K562 (cell line): Measurements from ENCODE around the gene ZNF428. TPM values are rescaled to one million over a fixed set of nuclear protein-coding genes. Genes with fewer than 3 reads are reported as not detected.

Source experiments
- polyA plus RNA-seq, 8 experiments: library from polyadenylated mRNA; depleted of rRNA in 4 of 8; stranded (reverse) in 5 of 8; unstranded in 3 of 8; fragments of >200 nt; fragmentation: Nextera tagmentation in 2 of 8; fragmentation: Illumina TruSeq in 1 of 8; extraction: Ambion mirVana in 2 of 8; extraction: Trizol in 1 of 8; gene quantifications; 2 replicates each; pipeline versions ENCODE4 v1.2.1 to v1.2.3, GENCODE V29; 2011 to 2014; ENCODE audit warnings: inconsistent platforms in 1 of 8, missing spikeins in 1 of 8
- small RNA-seq: library from RNA; depleted of rRNA; stranded (forward); fragments of <200 nt; gene quantifications from one replicate; pipeline ENCODE3, GENCODE V24; 2014
- total RNA-seq, 7 experiments: library from RNA; depleted of rRNA in 6 of 7; stranded (reverse); fragments of >200 nt in 6 of 7; fragmentation: Illumina TruSeq in 2 of 7; extraction: Trizol in 2 of 7; gene quantifications; 2 replicates each; pipeline versions ENCODE4 v1.2.1 to v1.2.3, GENCODE V29; 2011 to 2021; ENCODE audit warnings: low replicate concordance in 1 of 7

ZNF428 gene
- total and polyA plus RNA-seq, 9 of the 15 experiments (the other 6 are each of a cell fraction or from before 2014, with no cell fraction given): 0.15 to 85.7 (median 15.9) TPM

Small RNAs within 50 kb of the gene (small RNA-seq; reads per million reads assigned to genes)
- not detected for gene RN7SL368P

Other genes starting within 250 kb of the ZNF428 start
Only the 7 nearest of the 17 such genes appear.
- 31.5 and 40.2 TPM in 2 replicates for gene XRCC1, start 44.1 kb downstream of the ZNF428 start, total RNA-seq (2014; rRNA removed)
- gene XRCC1, start 44.1 kb downstream of the ZNF428 start, total RNA-seq (2014; rRNA removed; fragmentation: Illumina TruSeq; extraction: Trizol): 10.4 and 13.7 TPM in 2 replicates
- 24.4 and 24.9 TPM in 2 replicates for gene XRCC1, start 44.1 kb downstream of the ZNF428 start, total RNA-seq (2015; rRNA removed; fragmentation: Illumina TruSeq; extraction: Trizol)
- 24.9 and 27.9 TPM in 2 replicates for gene XRCC1, start 44.1 kb downstream of the ZNF428 start, total RNA-seq (2021)
- gene XRCC1, start 44.1 kb downstream of the ZNF428 start, polyA plus RNA-seq (2011; rRNA removed): 21.8 and 23.3 TPM in 2 replicates
- gene XRCC1, start 44.1 kb downstream of the ZNF428 start, polyA plus RNA-seq (2014; fragmentation: Illumina TruSeq; extraction: Trizol): 36.9 and 37.0 TPM in 2 replicates
- 1 to 10 TPM; 1.5 to 5.2 TPM for gene XRCC1, start 44.1 kb downstream of the ZNF428 start, polyA plus RNA-seq (2014; fragmentation: Nextera tagmentation; extraction: Ambion mirVana)
- 33.8 and 34.9 TPM in 2 replicates for gene XRCC1, start 44.1 kb downstream of the ZNF428 start, polyA plus RNA-seq (2014; rRNA removed)
- 1.1 TPM in 2 replicates for gene PINLYP, start 43.8 kb downstream of the ZNF428 start, total RNA-seq (2014; rRNA removed)
- 1.1 and 1.7 TPM in 2 replicates for gene PINLYP, start 43.8 kb downstream of the ZNF428 start, total RNA-seq (2014; rRNA removed; fragmentation: Illumina TruSeq; extraction: Trizol)
- 2.2 and 2.7 TPM in 2 replicates for gene PINLYP, start 43.8 kb downstream of the ZNF428 start, total RNA-seq (2015; rRNA removed; fragmentation: Illumina TruSeq; extraction: Trizol)
- 1.00 and 2.4 TPM in 2 replicates for gene PINLYP, start 43.8 kb downstream of the ZNF428 start, total RNA-seq (2021)
- 1.0 and 1.5 TPM in 2 replicates for gene PINLYP, start 43.8 kb downstream of the ZNF428 start, polyA plus RNA-seq (2011; rRNA removed)
- gene PINLYP, start 43.8 kb downstream of the ZNF428 start, polyA plus RNA-seq (2014; fragmentation: Illumina TruSeq; extraction: Trizol): 2.8 and 4.7 TPM in 2 replicates
- 1 to 10 TPM; 4.6 to 6.0 TPM for gene PINLYP, start 43.8 kb downstream of the ZNF428 start, polyA plus RNA-seq (2014; fragmentation: Nextera tagmentation; extraction: Ambion mirVana)
- gene PINLYP, start 43.8 kb downstream of the ZNF428 start, polyA plus RNA-seq (2014; rRNA removed): 6.7 and 8.0 TPM in 2 replicates
- gene IRGQ, start 23.5 kb downstream of the ZNF428 start, total RNA-seq (2014; rRNA removed): 5.3 and 7.3 TPM in 2 replicates
- gene IRGQ, start 23.5 kb downstream of the ZNF428 start, total RNA-seq (2014; rRNA removed; fragmentation: Illumina TruSeq; extraction: Trizol): 8.8 and 9.6 TPM in 2 replicates
- 7.8 and 7.9 TPM in 2 replicates for gene IRGQ, start 23.5 kb downstream of the ZNF428 start, total RNA-seq (2015; rRNA removed; fragmentation: Illumina TruSeq; extraction: Trizol)
- gene IRGQ, start 23.5 kb downstream of the ZNF428 start, total RNA-seq (2021): 16.8 and 19.2 TPM in 2 replicates
- gene IRGQ, start 23.5 kb downstream of the ZNF428 start, polyA plus RNA-seq (2011; rRNA removed): 8.3 and 11.2 TPM in 2 replicates
- gene IRGQ, start 23.5 kb downstream of the ZNF428 start, polyA plus RNA-seq (2014; fragmentation: Illumina TruSeq; extraction: Trizol): 3.4 and 5.1 TPM in 2 replicates
- gene IRGQ, start 23.5 kb downstream of the ZNF428 start, polyA plus RNA-seq (2014; fragmentation: Nextera tagmentation; extraction: Ambion mirVana): 10 to 100 TPM in 1 of 2 experiments, 1 to 10 TPM in 1; 3.5 to 11.2 TPM
- gene IRGQ, start 23.5 kb downstream of the ZNF428 start, polyA plus RNA-seq (2014; rRNA removed): 6.2 and 6.6 TPM in 2 replicates
- gene ZNF576, start 23.0 kb downstream of the ZNF428 start, total RNA-seq (2014; rRNA removed): 7.1 and 16.2 TPM in 2 replicates
- gene ZNF576, start 23.0 kb downstream of the ZNF428 start, total RNA-seq (2014; rRNA removed; fragmentation: Illumina TruSeq; extraction: Trizol): 5.6 and 6.8 TPM in 2 replicates
- gene ZNF576, start 23.0 kb downstream of the ZNF428 start, total RNA-seq (2015; rRNA removed; fragmentation: Illumina TruSeq; extraction: Trizol): 8.8 and 9.9 TPM in 2 replicates
- gene ZNF576, start 23.0 kb downstream of the ZNF428 start, total RNA-seq (2021): 14.2 and 18.2 TPM in 2 replicates
- 7.3 and 9.7 TPM in 2 replicates for gene ZNF576, start 23.0 kb downstream of the ZNF428 start, polyA plus RNA-seq (2011; rRNA removed)
- gene ZNF576, start 23.0 kb downstream of the ZNF428 start, polyA plus RNA-seq (2014; fragmentation: Illumina TruSeq; extraction: Trizol): 12.5 and 12.7 TPM in 2 replicates
- 10 to 100 TPM; 12.2 to 18.2 TPM for gene ZNF576, start 23.0 kb downstream of the ZNF428 start, polyA plus RNA-seq (2014; fragmentation: Nextera tagmentation; extraction: Ambion mirVana)
- gene ZNF576, start 23.0 kb downstream of the ZNF428 start, polyA plus RNA-seq (2014; rRNA removed): 12.8 and 17.4 TPM in 2 replicates
- 0.08 and 0.09 TPM in 2 replicates for gene SRRM5, start 7.5 kb downstream of the ZNF428 start, total RNA-seq (2014; rRNA removed)
- gene SRRM5, start 7.5 kb downstream of the ZNF428 start, total RNA-seq (2014; rRNA removed; fragmentation: Illumina TruSeq; extraction: Trizol): 0.13 and 0.25 TPM in 2 replicates
- 0.08 and 0.18 TPM in 2 replicates for gene SRRM5, start 7.5 kb downstream of the ZNF428 start, total RNA-seq (2015; rRNA removed; fragmentation: Illumina TruSeq; extraction: Trizol)
- gene SRRM5, start 7.5 kb downstream of the ZNF428 start, total RNA-seq (2021): 0.11 and 0.18 TPM in 2 replicates
- 0.10 and 0.18 TPM in 2 replicates for gene SRRM5, start 7.5 kb downstream of the ZNF428 start, polyA plus RNA-seq (2011; rRNA removed)
- gene SRRM5, start 7.5 kb downstream of the ZNF428 start, polyA plus RNA-seq (2014; fragmentation: Illumina TruSeq; extraction: Trizol): 0.43 and 0.45 TPM in 2 replicates
- not detected for gene SRRM5, start 7.5 kb downstream of the ZNF428 start, polyA plus RNA-seq (2014; fragmentation: Nextera tagmentation; extraction: Ambion mirVana)
- 0.25 and 0.36 TPM in 2 replicates for gene SRRM5, start 7.5 kb downstream of the ZNF428 start, polyA plus RNA-seq (2014; rRNA removed)
- gene CADM4, start 20.2 kb upstream of the ZNF428 start, total RNA-seq (2014; rRNA removed): 1.8 and 2.5 TPM in 2 replicates
- gene CADM4, start 20.2 kb upstream of the ZNF428 start, total RNA-seq (2014; rRNA removed; fragmentation: Illumina TruSeq; extraction: Trizol): 0.61 and 0.87 TPM in 2 replicates
- gene CADM4, start 20.2 kb upstream of the ZNF428 start, total RNA-seq (2015; rRNA removed; fragmentation: Illumina TruSeq; extraction: Trizol): 0.72 and 1.2 TPM in 2 replicates
- 1.9 and 2.3 TPM in 2 replicates for gene CADM4, start 20.2 kb upstream of the ZNF428 start, total RNA-seq (2021)
- 1.4 and 2.1 TPM in 2 replicates for gene CADM4, start 20.2 kb upstream of the ZNF428 start, polyA plus RNA-seq (2011; rRNA removed)
- 1.3 and 2.2 TPM in 2 replicates for gene CADM4, start 20.2 kb upstream of the ZNF428 start, polyA plus RNA-seq (2014; fragmentation: Illumina TruSeq; extraction: Trizol)
- under 1 TPM; 0.03 to 0.13 TPM for gene CADM4, start 20.2 kb upstream of the ZNF428 start, polyA plus RNA-seq (2014; fragmentation: Nextera tagmentation; extraction: Ambion mirVana)
- 1.7 and 4.6 TPM in 2 replicates for gene CADM4, start 20.2 kb upstream of the ZNF428 start, polyA plus RNA-seq (2014; rRNA removed)
- 13.1 and 15.6 TPM in 2 replicates for gene PLAUR, start 50.5 kb upstream of the ZNF428 start, total RNA-seq (2014; rRNA removed)
- gene PLAUR, start 50.5 kb upstream of the ZNF428 start, total RNA-seq (2014; rRNA removed; fragmentation: Illumina TruSeq; extraction: Trizol): 6.9 and 8.1 TPM in 2 replicates
- 10.8 and 12.4 TPM in 2 replicates for gene PLAUR, start 50.5 kb upstream of the ZNF428 start, total RNA-seq (2015; rRNA removed; fragmentation: Illumina TruSeq; extraction: Trizol)
- 10.8 and 12.9 TPM in 2 replicates for gene PLAUR, start 50.5 kb upstream of the ZNF428 start, total RNA-seq (2021)
- 8.4 and 17.5 TPM in 2 replicates for gene PLAUR, start 50.5 kb upstream of the ZNF428 start, polyA plus RNA-seq (2011; rRNA removed)
- gene PLAUR, start 50.5 kb upstream of the ZNF428 start, polyA plus RNA-seq (2014; fragmentation: Illumina TruSeq; extraction: Trizol): 13.6 and 14.4 TPM in 2 replicates
- 10 to 100 TPM in 1 of 2 experiments, 1 to 10 TPM in 1; 7.0 to 10.9 TPM for gene PLAUR, start 50.5 kb upstream of the ZNF428 start, polyA plus RNA-seq (2014; fragmentation: Nextera tagmentation; extraction: Ambion mirVana)
- gene PLAUR, start 50.5 kb upstream of the ZNF428 start, polyA plus RNA-seq (2014; rRNA removed): 14.3 and 16.2 TPM in 2 replicates